ENCODE results near the gene TJP3. TPM values are rescaled to one million over a fixed set of nuclear protein-coding genes. Genes with fewer than 3 reads are reported as not detected.

Gene TJP3
- polyA plus RNA-seq, 1 donor from 2014 or later = 0.15 TPM

GRCh38 chr19:3687774-3688706 lies 20.1 kb upstream of the TJP3 start:
- Histone ChIP-seq H3K9me3 (ENCODE audit: low read length) (no peaks in the 10 kb centered on the region), H3K9ac (ENCODE audit: low read length) (no peak overlapping the region), H3K9me2 (ENCODE audit: insufficient read depth, low read length) (no peaks in the 10 kb centered on the region), H4K20me1 (ENCODE audit: insufficient read depth) (no peaks in the 10 kb centered on the region), H3F3A (ENCODE audit: insufficient read depth, low read length, poor library complexity, severe bottlenecking) (no peaks in the 10 kb centered on the region), H3K4me3 (ENCODE audit: low read length) (no peak overlapping the region), H3K27ac (ENCODE audit: low read length) (no peak overlapping the region), H2AFZ (ENCODE audit: low read depth, low read length) (no peak overlapping the region), H3K36me3 (ENCODE audit: insufficient read depth, low read length) (no peaks in the 10 kb centered on the region), H3K4me2 (ENCODE audit: low read length) (no peak overlapping the region), H3K27me3 (ENCODE audit: insufficient read depth, low read depth, low read length) (no peaks in the 10 kb centered on the region), H3K79me2 (replicated peaks; ENCODE audit: insufficient read depth, low read length) (peaks cover 4% of the 10 kb centered on the region)
- TF ChIP-seq RAD21 (conservative IDR thresholded peaks at IDR 0.05) (no peak), REST (IDR thresholded peaks at IDR 0.05; ENCODE audit: borderline replicate concordance) (no peak), EZH2 (IDR thresholded peaks at IDR 0.05; ENCODE audit: borderline replicate concordance, insufficient read depth, low read length, poor library complexity, severe bottlenecking) (no peak), MXI1 (conservative IDR thresholded peaks at IDR 0.05; ENCODE audit: poor library complexity, severe bottlenecking) (no peak), TAF1 (IDR thresholded peaks at IDR 0.05; ENCODE audit: low read depth) (no peak), EP300 (conservative IDR thresholded peaks at IDR 0.05; ENCODE audit: poor library complexity, severe bottlenecking) (no peak), SMC3 (conservative IDR thresholded peaks at IDR 0.05; ENCODE audit: poor library complexity) (no peak), CTCF (IDR thresholded peaks at IDR 0.05; ENCODE audit: poor library complexity, severe bottlenecking) (no peak)

- Histone ChIP-seq H3K4me2 (ENCODE audit: low read length) (no peak overlapping the region), H4K20me1 (ENCODE audit: insufficient read depth) (no peaks in the 10 kb centered on the region), H3K9ac (ENCODE audit: low read length) (no peak overlapping the region), H3K4me3 (ENCODE audit: low read length) (no peak overlapping the region), H3K9me2 (ENCODE audit: insufficient read depth, low read length) (no peaks in the 10 kb centered on the region), H3K27me3 (ENCODE audit: insufficient read depth, low read depth, low read length) (no peaks in the 10 kb centered on the region), H3K9me3 (ENCODE audit: low read length) (no peaks in the 10 kb centered on the region), H3F3A (ENCODE audit: insufficient read depth, low read length, poor library complexity, severe bottlenecking) (no peaks in the 10 kb centered on the region), H3K36me3 (ENCODE audit: insufficient read depth, low read length) (no peaks in the 10 kb centered on the region), H2AFZ (ENCODE audit: low read depth, low read length) (no peak overlapping the region), H3K79me2 (replicated peaks; ENCODE audit: insufficient read depth, low read length) (peaks cover 4% of the 10 kb centered on the region), H3K27ac (ENCODE audit: low read length) (no peak overlapping the region)
- TF ChIP-seq EZH2 (IDR thresholded peaks at IDR 0.05; ENCODE audit: borderline replicate concordance, insufficient read depth, low read length, poor library complexity, severe bottlenecking) = no peak
- TF ChIP-seq RAD21 (conservative IDR thresholded peaks at IDR 0.05) = no peak
- TF ChIP-seq REST (IDR thresholded peaks at IDR 0.05; ENCODE audit: borderline replicate concordance) = no peak
- no peak for TF ChIP-seq EP300 (conservative IDR thresholded peaks at IDR 0.05; ENCODE audit: poor library complexity, severe bottlenecking)
Measured at GRCh38 chr19:3690551-3691371, 17.4 kb upstream of the TJP3 start.

Measured in neural cell (in vitro differentiated cells).